Astrocyte (in vitro differentiated cells and primary cell): ENCODE measurements around the gene DENND4B. TPM values are rescaled to one million over a fixed set of nuclear protein-coding genes. Genes with fewer than 3 reads are reported as not detected.

Source experiments
- DNase-seq: peaks from one replicate; pipeline ENCODE4 v3.0.0-alpha.2; 2010; ENCODE audit warnings: low read depth
- FAIRE-seq: peaks from 2 replicates; lab custom pipeline; 2011; peaks lifted over from hg19 to GRCh38; lab: Jason Lieb, UNC
- H2AFZ ChIP-seq: 2 replicates; pipeline ENCODE4 v1.6.0; 2012; ENCODE audit warnings: low read depth, low read length, inconsistent platforms
- H3K27ac ChIP-seq: 2 replicates; pipeline ENCODE4 v1.5.1; 2011; ENCODE audit warnings: low read depth, low read length, inconsistent platforms
- H3K27me3 ChIP-seq: 2 replicates; pipeline ENCODE4 v1.6.0; 2011; ENCODE audit warnings: low read length, inconsistent platforms; ENCODE audit not compliant: insufficient read depth
- H3K36me3 ChIP-seq: 2 replicates; pipeline ENCODE4 v1.5.1; 2011; ENCODE audit warnings: low read length, inconsistent platforms; ENCODE audit not compliant: insufficient read depth
- H3K4me1 ChIP-seq: 2 replicates; pipeline ENCODE4 v1.5.1; 2011; ENCODE audit warnings: low read length, inconsistent platforms; ENCODE audit not compliant: insufficient read depth
- H3K4me2 ChIP-seq: 2 replicates; pipeline ENCODE4 v1.6.0; 2012; ENCODE audit warnings: low read length, inconsistent platforms
- H3K4me3 ChIP-seq: 2 replicates; pipeline ENCODE4 v1.5.1; 2011; ENCODE audit warnings: low read depth, mild to moderate bottlenecking, low read length, inconsistent platforms; ENCODE audit not compliant: insufficient read depth
- H3K79me2 ChIP-seq: 2 replicates; pipeline ENCODE4 v1.6.0; 2012; ENCODE audit warnings: mild to moderate bottlenecking, low read length, inconsistent platforms; ENCODE audit not compliant: insufficient read depth
- H3K9ac ChIP-seq: 2 replicates; pipeline ENCODE4 v1.6.0; 2012; ENCODE audit warnings: mild to moderate bottlenecking, low read length, inconsistent platforms
- H3K9me3 ChIP-seq: 2 replicates; pipeline ENCODE4 v1.5.1; 2012; ENCODE audit warnings: low read depth, mild to moderate bottlenecking, low read length, inconsistent platforms; ENCODE audit not compliant: insufficient read depth
- H4K20me1 ChIP-seq: 2 replicates; pipeline ENCODE4 v1.6.0; 2012; ENCODE audit warnings: low read length, inconsistent platforms; ENCODE audit not compliant: insufficient read depth
- H3K27ac Mint-ChIP-seq: one replicate; pipeline ENCODE4 v1.8.0; 2021; ENCODE audit warnings: mild to moderate bottlenecking, mixed read lengths; ENCODE audit not compliant: unreplicated experiment
- H3K27me3 Mint-ChIP-seq: one replicate; pipeline ENCODE4 v1.8.0; 2021; ENCODE audit warnings: low read depth, mixed read lengths; ENCODE audit not compliant: unreplicated experiment
- H3K36me3 Mint-ChIP-seq: one replicate; pipeline ENCODE4 v1.8.0; 2021; ENCODE audit warnings: low read depth, mixed read lengths; ENCODE audit not compliant: unreplicated experiment
- H3K4me1 Mint-ChIP-seq: one replicate; pipeline ENCODE4 v1.8.0; 2021; ENCODE audit warnings: low read depth, mixed read lengths; ENCODE audit not compliant: unreplicated experiment
- H3K4me3 Mint-ChIP-seq: one replicate; pipeline ENCODE4 v1.8.0; 2021; ENCODE audit warnings: mild to moderate bottlenecking, moderate library complexity, mixed read lengths; ENCODE audit not compliant: unreplicated experiment
- H3K9me3 Mint-ChIP-seq: one replicate; pipeline ENCODE4 v1.8.0; 2021; ENCODE audit warnings: mild to moderate bottlenecking, mixed read lengths; ENCODE audit not compliant: unreplicated experiment
- CTCF ChIP-seq: IDR thresholded peaks from 2 replicates; pipeline ENCODE4 v1.5.1; 2011; ENCODE audit warnings: low read depth, mild to moderate bottlenecking, inconsistent platforms, low read length, moderate library complexity; ENCODE audit not compliant: insufficient read depth
- EZH2 ChIP-seq: IDR thresholded peaks from 2 replicates; pipeline ENCODE4 v1.6.1; 2012; ENCODE audit warnings: mild to moderate bottlenecking, low read length, inconsistent platforms; ENCODE audit not compliant: insufficient read depth
- total RNA-seq: library from RNA; stranded (reverse); gene quantifications from 2 replicates; pipeline ENCODE4 v1.2.1, GENCODE V29; 2021

Gene DENND4B
- total RNA-seq, 1 donor from 2014 or later: 31.3 TPM

GRCh38 chr1:153932156-153933131, 14.1 kb downstream of the DENND4B start:
- no peak for FAIRE-seq

GRCh38 chr1:153929981-153930948, 16.3 kb downstream of the DENND4B start:
- FAIRE-seq (no peak), DNase-seq (no peak)
- TF ChIP-seq EZH2: no peak
- TF ChIP-seq CTCF: no peak
- Histone ChIP-seq H4K20me1 (no peaks in the 10 kb centered on the region), H3K79me2 (no peaks in the 10 kb centered on the region), H3K4me2 (no peak overlapping the region), H3K36me3 (peaks cover 11% of the 10 kb centered on the region), H3K4me3 (no peak overlapping the region), H3K27ac (no peak overlapping the region), H3K9ac (no peak overlapping the region), H2AFZ (no peak overlapping the region), H3K9me3 (no peaks in the 10 kb centered on the region), H3K4me1 (peaks cover 4% of the 10 kb centered on the region), H3K27me3 (no peaks in the 10 kb centered on the region)
- no peaks in the 10 kb centered on the region for H3K27me3 Mint-ChIP-seq
- H3K27ac Mint-ChIP-seq: no peak overlapping the region
- no peaks in the 10 kb centered on the region for H3K4me1 Mint-ChIP-seq
- H3K4me3 Mint-ChIP-seq: no peak overlapping the region
- no peaks in the 10 kb centered on the region for H3K9me3 Mint-ChIP-seq
- H3K36me3 Mint-ChIP-seq: peaks cover 12% of the 10 kb centered on the region

More at GRCh38 chr1:153932156-153933131, 14.1 kb downstream of the DENND4B start:
- H3K4me3 ChIP-seq: no peak overlapping the region
- H3K27me3 ChIP-seq: no peaks in the 10 kb centered on the region
- H3K27ac ChIP-seq: no peak overlapping the region
- TF ChIP-seq CTCF (no peak), EZH2 (no peak)
- Mint-ChIP-seq H3K27ac (no peak overlapping the region), H3K36me3 (peaks cover 30% of the 10 kb centered on the region), H3K4me1 (no peaks in the 10 kb centered on the region), H3K4me3 (no peak overlapping the region), H3K27me3 (no peaks in the 10 kb centered on the region), H3K9me3 (no peaks in the 10 kb centered on the region)
- no peak for DNase-seq
- H2AFZ ChIP-seq: no peak overlapping the region
- no peak overlapping the region for H3K9ac ChIP-seq
- H3K4me1 ChIP-seq: peaks cover 4% of the 10 kb centered on the region
- no peaks in the 10 kb centered on the region for H3K9me3 ChIP-seq
- H3K79me2 ChIP-seq: no peaks in the 10 kb centered on the region
- H4K20me1 ChIP-seq: no peaks in the 10 kb centered on the region
- peaks cover 11% of the 10 kb centered on the region for H3K36me3 ChIP-seq
- no peak overlapping the region for H3K4me2 ChIP-seq
